GM18858 (cell line): ENCODE measurements around the gene RPAIN.

Experiments used
- ATAC-seq: cut with Tn5 transposase; IDR thresholded peaks from one replicate; pipeline ENCODE4 v1.9.1; 2021; ENCODE audit not compliant: unreplicated experiment

Gene RPAIN

DNA sequence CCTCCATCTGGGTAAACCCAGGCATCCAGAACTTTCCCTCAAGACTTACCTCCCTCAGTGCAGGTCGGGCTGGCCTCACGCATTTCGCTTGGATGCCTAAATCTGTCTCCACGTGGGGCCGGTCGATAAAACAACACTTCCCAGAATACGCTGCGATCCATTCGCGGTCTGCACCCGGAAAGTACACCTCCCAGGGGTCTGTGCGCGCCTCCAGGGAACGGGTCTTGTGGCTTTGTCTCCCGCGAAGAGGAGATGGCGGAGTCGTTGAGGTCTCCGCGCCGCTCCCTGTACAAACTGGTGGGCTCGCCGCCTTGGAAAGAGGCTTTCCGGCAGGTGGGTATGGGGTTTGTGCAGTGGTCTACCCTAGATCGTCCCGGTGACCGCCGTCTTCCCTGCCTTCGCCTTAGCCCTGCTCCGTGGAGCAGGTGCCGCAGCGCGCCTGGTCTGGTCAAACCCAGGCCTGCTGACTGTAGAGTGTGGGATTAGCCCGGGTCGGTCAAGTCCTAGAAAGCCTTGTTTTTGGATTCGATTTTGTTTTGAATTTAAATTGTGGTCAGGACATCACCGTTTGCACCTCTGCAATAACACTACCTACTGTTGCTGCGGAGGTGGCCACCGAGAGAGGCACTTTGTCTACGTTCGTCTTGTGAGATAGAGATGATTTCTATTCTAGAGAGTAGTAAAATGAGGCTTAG is at the start of gene RPAIN:
TSS of gene RPAIN (plus strand) at position 224 of the 695 bp plus-strand sequence. CDS start at position 253, 29 bp downstream.
- peak; percentile 27 for ATAC-seq

DNA sequence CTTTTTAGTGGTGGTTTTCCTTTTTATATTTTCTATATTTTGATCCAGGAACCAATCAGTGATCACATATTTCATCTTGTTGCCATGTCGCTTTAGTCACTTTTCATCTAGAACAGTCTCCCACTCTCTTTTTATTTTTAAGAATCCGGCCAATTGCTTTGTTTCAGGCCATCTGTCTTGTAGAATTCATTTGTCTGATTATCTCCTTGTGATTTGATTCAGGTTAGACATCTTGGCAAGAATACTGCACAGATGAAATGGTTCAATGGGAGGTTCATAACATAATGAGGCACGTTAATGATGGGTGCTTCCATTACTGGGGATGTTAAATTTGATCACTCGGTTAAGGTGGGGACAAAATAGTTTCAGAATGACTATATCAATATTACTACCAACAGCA is 49.6 kb upstream of the RPAIN start:
- no peak for ATAC-seq

DNA sequence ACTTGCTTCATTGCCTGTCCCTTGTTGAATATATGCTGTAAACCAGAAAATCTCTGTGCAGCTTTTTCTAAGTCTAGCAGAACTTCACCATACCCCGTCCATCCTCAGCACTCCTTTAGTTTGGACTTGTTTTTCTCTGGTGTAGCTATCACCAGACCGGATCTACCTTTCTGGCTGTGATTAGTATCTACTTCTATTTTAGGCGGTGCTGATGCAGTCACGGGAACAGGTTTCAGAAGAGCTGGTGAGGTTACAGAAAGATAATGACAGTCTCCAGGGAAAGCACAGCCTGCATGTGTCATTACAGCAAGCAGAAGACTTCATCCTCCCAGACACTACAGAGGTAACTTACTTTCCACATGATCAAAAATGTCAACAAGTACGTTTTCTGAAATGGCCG is 46.9 kb upstream of the RPAIN start:
- no peak for ATAC-seq

DNA sequence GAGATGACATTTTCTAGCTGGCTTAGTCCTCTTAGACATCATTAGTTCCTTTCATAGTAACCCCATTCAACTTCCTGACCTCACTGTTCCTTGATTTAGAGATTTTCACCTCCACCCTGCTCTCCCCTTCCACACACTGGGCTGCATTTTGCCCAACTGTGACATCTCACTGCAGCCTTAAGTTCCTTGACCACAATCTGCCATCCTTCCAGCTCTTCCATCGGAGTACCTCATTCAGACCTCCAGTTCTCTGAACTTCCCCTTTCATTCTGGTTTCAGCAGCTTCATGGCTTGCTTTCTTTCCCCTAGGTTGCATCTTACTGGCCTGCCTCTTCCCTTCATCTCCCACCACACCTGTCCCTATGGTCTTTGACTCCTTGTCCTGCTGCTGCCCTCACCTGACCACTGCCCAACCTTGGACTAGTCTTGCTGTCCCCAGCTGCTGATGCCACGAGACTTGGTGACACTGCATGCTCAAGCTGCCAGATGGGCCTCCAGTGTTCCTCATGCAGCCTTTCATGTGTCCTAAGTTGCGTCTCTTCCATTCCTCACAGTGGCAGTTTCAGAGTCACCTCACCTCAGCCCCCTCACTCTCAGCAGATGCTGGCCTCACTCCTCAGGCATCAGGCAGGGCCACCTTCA is 41.3 kb upstream of the RPAIN start:
- ATAC-seq: no peak

GRCh38 chr17:5379351-5380107 is 40.5 kb upstream of the RPAIN start:
- ATAC-seq: no peak

- no peak for ATAC-seq
Measured at GRCh38 chr17:5380491-5381135, 39.4 kb upstream of the RPAIN start.

- no peak for ATAC-seq
Measured at GRCh38 chr17:5381542-5381941, 38.4 kb upstream of the RPAIN start.

GRCh38 chr17:5391678-5392077 is 28.3 kb upstream of the RPAIN start:
- ATAC-seq: no peak

- ATAC-seq: no peak
Measured at GRCh38 chr17:5396612-5397011, 23.4 kb upstream of the RPAIN start.

DNA sequence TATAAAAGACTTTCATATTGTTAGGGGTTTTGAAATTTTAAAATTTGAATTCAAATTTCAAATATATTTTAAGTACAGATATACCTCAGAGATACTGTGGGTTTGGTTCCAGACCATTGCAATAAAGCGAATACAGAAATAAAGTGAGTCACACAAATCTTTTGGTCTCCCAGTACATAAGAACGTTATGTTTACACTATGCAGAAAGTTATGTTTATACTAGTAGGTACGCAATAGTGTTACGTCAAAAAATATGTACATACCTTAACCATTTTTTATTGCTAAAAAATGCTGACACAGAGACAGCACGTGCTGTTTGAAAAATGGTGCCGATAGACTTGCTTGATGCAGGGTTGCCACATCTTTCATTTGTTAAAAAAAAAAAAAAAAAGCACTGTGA is 20.2 kb upstream of the RPAIN start:
- ATAC-seq: no peak

DNA sequence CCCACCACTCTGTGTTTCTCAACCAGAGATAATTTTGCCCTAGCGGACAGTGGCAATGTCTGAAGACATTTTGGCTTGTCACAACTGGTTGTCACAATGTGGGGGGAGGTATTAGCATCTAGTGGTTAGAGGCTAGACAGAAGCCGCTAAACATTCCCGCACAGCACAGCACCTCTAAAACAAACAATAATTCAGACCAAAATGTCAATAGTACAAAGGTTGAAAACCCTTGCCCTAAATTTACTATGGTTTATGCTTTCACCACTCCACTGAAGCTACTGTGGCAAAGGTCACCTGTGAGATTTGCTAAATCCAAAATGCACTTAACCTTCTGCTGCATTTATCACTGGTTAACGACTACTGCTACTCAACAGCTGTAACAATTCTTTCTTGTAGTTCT is 14.6 kb upstream of the RPAIN start:
- ATAC-seq: no peak

DNA sequence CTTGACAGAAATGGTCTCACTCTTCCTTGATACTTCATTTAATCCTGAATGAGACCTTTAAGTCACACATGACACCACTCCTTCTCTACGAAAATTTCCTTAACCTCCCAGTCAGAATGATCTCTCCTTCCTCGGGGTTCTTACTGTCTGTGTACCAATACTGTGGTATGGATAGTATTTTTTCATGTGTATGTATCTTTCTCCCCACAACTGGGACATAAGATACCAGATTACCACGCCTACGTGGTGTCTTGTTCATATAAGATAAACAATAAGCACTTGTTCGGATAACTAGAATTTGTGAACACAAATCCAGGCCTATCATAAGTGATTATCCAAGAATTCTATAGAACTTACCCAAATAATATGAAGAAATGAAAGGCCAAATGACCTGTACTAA is 11.8 kb upstream of the RPAIN start:
- ATAC-seq: no peak

DNA sequence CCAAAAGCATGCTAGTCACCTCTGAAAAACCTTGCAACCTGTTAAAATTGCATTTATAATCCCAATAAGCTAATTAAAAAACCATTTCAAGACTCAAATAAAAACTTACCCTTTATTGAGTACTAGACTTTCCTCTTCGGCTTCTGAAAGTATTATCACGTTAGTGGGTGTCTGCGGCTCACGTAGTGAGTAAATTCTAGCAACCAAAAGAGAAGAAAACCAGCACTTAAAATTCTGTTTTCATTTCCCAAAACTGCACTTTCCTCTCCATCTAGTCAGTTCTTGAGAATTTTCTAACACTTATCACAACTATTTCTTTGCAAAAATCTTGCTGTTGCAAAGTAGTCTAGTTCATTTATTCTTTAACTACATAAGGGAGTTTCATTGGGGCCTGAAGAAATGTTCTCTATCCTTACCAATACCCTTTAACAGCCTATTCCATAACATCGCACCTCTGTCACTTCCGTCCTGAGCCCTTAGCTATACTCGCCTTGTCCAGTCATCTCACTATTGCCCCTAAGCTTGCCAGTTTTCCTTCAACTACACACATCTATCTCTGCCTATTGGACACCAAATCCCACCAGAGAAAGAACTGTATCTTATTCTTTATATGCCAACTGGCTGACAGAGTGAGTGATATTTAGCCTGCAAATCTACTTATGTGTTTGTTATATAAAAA is 9.2 kb upstream of the RPAIN start:
- ATAC-seq: no peak

DNA sequence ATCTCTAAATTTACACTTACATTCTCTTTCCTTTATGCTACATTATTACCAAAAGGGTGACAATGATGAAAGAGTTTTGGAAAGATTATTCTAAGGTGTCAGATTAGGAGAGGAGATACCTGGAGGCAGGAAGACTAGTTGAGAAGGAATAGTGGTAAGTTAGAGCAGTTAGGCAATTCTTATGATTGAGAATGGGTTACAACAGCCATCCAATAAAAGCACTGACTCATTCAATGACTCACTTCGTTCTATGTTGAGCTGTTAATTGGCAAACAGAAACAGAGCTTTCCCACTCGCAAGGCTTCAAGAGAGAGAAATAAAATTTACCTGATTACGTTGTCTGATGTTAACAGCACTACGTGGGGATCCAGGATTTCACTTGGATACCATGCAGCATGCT is 6.3 kb upstream of the RPAIN start:
- no peak for ATAC-seq

DNA sequence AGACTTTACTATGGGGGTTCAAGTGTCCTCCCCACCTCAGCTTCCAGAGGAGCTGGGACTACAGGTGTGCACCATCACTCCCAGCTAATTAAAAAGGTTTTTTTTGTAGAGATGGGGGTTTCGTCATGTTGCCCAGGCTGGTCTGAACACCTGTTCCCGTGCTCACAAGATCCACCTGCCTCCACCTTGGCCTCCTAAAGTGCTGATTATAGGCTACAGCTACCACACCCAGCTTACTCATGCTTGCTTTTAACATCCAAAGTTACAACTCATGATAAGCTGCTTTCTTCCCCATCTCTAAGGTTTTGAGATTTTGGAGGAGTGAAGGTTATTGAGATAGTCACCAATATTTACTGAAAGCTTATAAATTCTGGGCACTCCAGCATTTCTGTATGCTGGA is 3.1 kb upstream of the RPAIN start:
- no peak for ATAC-seq

GRCh38 chr17:5418858-5419355 is 1.1 kb upstream of the RPAIN start:
- ATAC-seq: peak; percentile 30

- peak; percentile 72 for ATAC-seq
Measured at GRCh38 chr17:5419356-5419958, 525 bp upstream of the RPAIN start, which contains the start of gene NUP88. Gene NUP88, minus strand, starts transcription at chr17:5419662. Its CDS starts 12 bp downstream, at chr17:5419650.

DNA sequence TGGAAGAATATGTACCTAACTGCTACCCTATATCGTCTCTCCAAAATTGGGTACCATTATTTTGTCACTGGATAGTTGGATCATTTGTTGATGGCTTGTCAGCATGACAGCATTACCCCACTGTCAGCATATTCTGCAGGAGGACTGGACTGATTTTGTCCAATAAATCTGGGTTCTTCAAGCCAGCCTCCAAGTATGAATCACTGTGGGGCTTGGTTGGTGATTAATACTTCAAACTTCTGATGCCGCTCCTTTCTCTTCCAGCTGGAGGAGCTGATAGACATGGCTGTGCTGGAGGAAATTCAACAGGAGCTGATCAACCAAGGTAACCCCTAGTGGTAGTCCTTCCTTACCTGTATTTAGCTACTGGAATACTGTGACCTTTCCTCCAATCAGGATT is 2.5 kb downstream of the RPAIN start:
- ATAC-seq: no peak

- ATAC-seq: no peak
Measured at GRCh38 chr17:5424909-5425308, 4.9 kb downstream of the RPAIN start.

DNA sequence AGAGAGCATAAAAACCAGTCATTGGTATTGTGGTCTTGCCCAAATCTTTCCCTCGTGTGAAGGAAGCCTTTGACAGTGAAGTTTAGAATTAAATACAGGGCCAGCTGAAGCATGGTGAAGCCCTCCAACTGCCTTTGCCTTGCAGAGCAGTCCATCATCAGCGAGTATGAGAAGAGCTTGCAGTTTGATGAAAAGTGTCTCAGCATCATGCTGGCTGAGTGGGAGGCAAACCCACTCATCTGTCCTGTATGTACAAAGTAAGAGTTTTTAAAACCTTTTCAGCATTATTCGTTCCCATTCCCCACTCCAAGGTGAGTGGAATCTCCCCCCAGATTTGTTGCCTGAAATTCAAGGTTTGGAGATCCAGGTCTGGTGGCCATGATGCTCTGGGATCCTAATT is 5.8 kb downstream of the RPAIN start:
- no peak for ATAC-seq
